Large intestine (tissue), 3 donors: ENCODE results near the gene FMC1. TPM values are rescaled to one million over a fixed set of nuclear protein-coding genes. Genes with fewer than 3 reads are reported as not detected.
A peak's percentile ranks its signal among the peaks of the same experiment; 100 is the strongest.

Source experiments
- DNase-seq, 2 donors: peaks; one replicate each; pipeline versions ENCODE4 v3.0.0 to v3.0.0-alpha.2; 2013
- H3K27ac ChIP-seq: one replicate; pipeline ENCODE4 v1.5.1; 2013; ENCODE audit warnings: low read length
- H3K27me3 ChIP-seq: 2 replicates; pipeline ENCODE4 v1.6.1; 2013; ENCODE audit warnings: low read length; ENCODE audit not compliant: control insufficient read depth, insufficient read depth
- H3K36me3 ChIP-seq: 2 replicates; pipeline ENCODE4 v1.6.1; 2013; ENCODE audit warnings: low read length; ENCODE audit not compliant: control insufficient read depth, insufficient read depth
- H3K4me1 ChIP-seq: one replicate; pipeline ENCODE4 v1.6.1; 2013; ENCODE audit warnings: low read length; ENCODE audit not compliant: control insufficient read depth, insufficient read depth
- H3K4me3 ChIP-seq: one replicate; pipeline ENCODE4 v1.5.1; 2013; ENCODE audit warnings: low read length
- H3K9me3 ChIP-seq: one replicate; pipeline ENCODE4 v1.6.1; 2013; ENCODE audit warnings: mild to moderate bottlenecking, low read depth, low read length, moderate library complexity; ENCODE audit not compliant: control insufficient read depth
- WGBS: methylation state at CpG from one replicate; pipeline ENCODE4 v1.1.5; 2013; ENCODE audit warnings: low lambda C conversion rate; ENCODE audit not compliant: insufficient coverage; 5-methylcytosine and 5-hydroxymethylcytosine counted together
- polyA plus RNA-seq: library from polyadenylated mRNA; unstranded; fragments of 120-200 nt; gene quantifications from one replicate; pipeline ENCODE4 v1.2.1, GENCODE V29; 2013

Gene FMC1
- polyA plus RNA-seq, 1 donor, result 19.0 TPM

- peaks cover 4% of the 10 kb centered on the region for H3K4me1 ChIP-seq
- H3K27me3 ChIP-seq, result no peaks in the 10 kb centered on the region
- peak within 1 kb of the TSS; percentile 95 for H3K4me3 ChIP-seq
- H3K27ac ChIP-seq, result peak within 1 kb of the TSS; percentile 100
- peaks cover 8% of the 10 kb centered on the region for H3K36me3 ChIP-seq
- no CpG with 5 or more reads among the region's 98 CpGs for WGBS
- DNase-seq, result peak; percentile 99
- H3K9me3 ChIP-seq, result peaks cover 3% of the 10 kb centered on the region
Measured at GRCh38 chr7:139359366-139360209, 18.5 kb downstream of the FMC1 start, which contains the start of gene LUC7L2. LUC7L2 (plus strand) TSS chr7:139359894; CDS start chr7:139360262, 368 bp downstream.

- peak overlapping the region; percentile 95 for H3K4me3 ChIP-seq
- peaks cover 9% of the 10 kb centered on the region for H3K36me3 ChIP-seq
- WGBS, result no CpG with 5 or more reads among the region's 47 CpGs
- H3K4me1 ChIP-seq, result peaks cover 4% of the 10 kb centered on the region
- peak; percentile 93 to 97 for DNase-seq
- H3K9me3 ChIP-seq, result peaks cover 3% of the 10 kb centered on the region
- no peaks in the 10 kb centered on the region for H3K27me3 ChIP-seq
- peak overlapping the region; percentile 100 for H3K27ac ChIP-seq
Measured at GRCh38 chr7:139360210-139360947, 19.2 kb downstream of the FMC1 start.

GRCh38 chr7:139360948-139361307, 19.8 kb downstream of the FMC1 start:
- no peaks in the 10 kb centered on the region for H3K27me3 ChIP-seq
- peak overlapping the region; percentile 100 for H3K27ac ChIP-seq
- peak overlapping the region; percentile 95 for H3K4me3 ChIP-seq
- WGBS, result no CpG with 5 or more reads among the region's 2 CpGs
- DNase-seq, result no peak
- H3K9me3 ChIP-seq, result peaks cover 3% of the 10 kb centered on the region
- H3K36me3 ChIP-seq, result peaks cover 11% of the 10 kb centered on the region
- H3K4me1 ChIP-seq, result peaks cover 4% of the 10 kb centered on the region

- peak overlapping the region; percentile 95 for H3K4me3 ChIP-seq
- 0% methylated on average over 1 of the region's 3 CpGs for WGBS
Measured at GRCh38 chr7:139361523-139361922, 20.4 kb downstream of the FMC1 start.

GRCh38 chr7:139362302-139362701, 21.2 kb downstream of the FMC1 start:
- H3K4me3 ChIP-seq, result no peak overlapping the region
- peaks cover 4% of the 10 kb centered on the region for H3K4me1 ChIP-seq
- no CpG with 5 or more reads among the region's 3 CpGs for WGBS
- no peak for DNase-seq
- H3K36me3 ChIP-seq, result peaks cover 19% of the 10 kb centered on the region
- no peak overlapping the region for H3K27ac ChIP-seq
- H3K27me3 ChIP-seq, result no peaks in the 10 kb centered on the region
- H3K9me3 ChIP-seq, result peaks cover 3% of the 10 kb centered on the region

More at GRCh38 chr7:139361523-139361922, 20.4 kb downstream of the FMC1 start:
- Histone ChIP-seq H3K36me3 (peaks cover 13% of the 10 kb centered on the region), H3K4me1 (peaks cover 4% of the 10 kb centered on the region), H3K9me3 (peaks cover 3% of the 10 kb centered on the region), H3K27ac (peak overlapping the region; percentile 100), H3K27me3 (no peaks in the 10 kb centered on the region)
- no peak for DNase-seq

- Histone ChIP-seq H3K27ac (no peak overlapping the region), H3K4me1 (peaks cover 4% of the 10 kb centered on the region), H3K27me3 (no peaks in the 10 kb centered on the region), H3K9me3 (peaks cover 1% of the 10 kb centered on the region), H3K4me3 (no peak overlapping the region), H3K36me3 (peaks cover 22% of the 10 kb centered on the region)
- WGBS, result 100% methylated on average over 1 of the region's 6 CpGs
- DNase-seq, result no peak
Measured at GRCh38 chr7:139362981-139363380, 21.8 kb downstream of the FMC1 start.

GRCh38 chr7:139365336-139365735, 24.2 kb downstream of the FMC1 start:
- H3K4me1 ChIP-seq, result peaks cover 4% of the 10 kb centered on the region
- H3K27me3 ChIP-seq, result no peaks in the 10 kb centered on the region
- peaks cover 22% of the 10 kb centered on the region for H3K36me3 ChIP-seq
- no peak for DNase-seq
- WGBS, result 88% methylated on average over 1 of the region's 2 CpGs
- H3K4me3 ChIP-seq, result no peak overlapping the region
- no peaks in the 10 kb centered on the region for H3K9me3 ChIP-seq
- H3K27ac ChIP-seq, result no peak overlapping the region

GRCh38 chr7:139366400-139366799, 25.3 kb downstream of the FMC1 start:
- Histone ChIP-seq H3K27ac (no peak overlapping the region), H3K27me3 (no peaks in the 10 kb centered on the region), H3K4me3 (no peak overlapping the region), H3K36me3 (peaks cover 27% of the 10 kb centered on the region), H3K9me3 (no peaks in the 10 kb centered on the region), H3K4me1 (peaks cover 4% of the 10 kb centered on the region)
- no CpG with 5 or more reads among the region's 6 CpGs for WGBS
- DNase-seq, result no peak

- 80% methylated on average over 2 of the region's 6 CpGs for WGBS
- H3K36me3 ChIP-seq, result peaks cover 24% of the 10 kb centered on the region
- H3K9me3 ChIP-seq, result no peaks in the 10 kb centered on the region
- H3K4me1 ChIP-seq, result no peaks in the 10 kb centered on the region
- H3K4me3 ChIP-seq, result no peak overlapping the region
- no peaks in the 10 kb centered on the region for H3K27me3 ChIP-seq
- H3K27ac ChIP-seq, result no peak overlapping the region
- DNase-seq, result no peak
Measured at GRCh38 chr7:139367438-139368155, 26.5 kb downstream of the FMC1 start.

GRCh38 chr7:139370301-139370942, 29.3 kb downstream of the FMC1 start:
- Histone ChIP-seq H3K4me1 (no peaks in the 10 kb centered on the region), H3K4me3 (no peak overlapping the region), H3K36me3 (peaks cover 21% of the 10 kb centered on the region), H3K9me3 (no peaks in the 10 kb centered on the region), H3K27me3 (no peaks in the 10 kb centered on the region), H3K27ac (no peak overlapping the region)
- no CpG with 5 or more reads among the region's 5 CpGs for WGBS
- DNase-seq, result no peak
